Panc1 (cell line): Measurements from ENCODE around the gene KCNH1. TPM values are rescaled to one million over a fixed set of nuclear protein-coding genes. Genes with fewer than 3 reads are reported as not detected.

ENCODE experiments used
- ATAC-seq: fragments of 200-7000 bp; cut with Tn5 transposase; 2 replicates; pipeline ENCODE4 v1.9.1; 2020; ENCODE audit warnings: mild to moderate bottlenecking, moderate library complexity
- BruUV-seq: library from RNA; stranded (reverse); fragments of 400-500 nt; replicated peaks from 2 replicates; lab custom pipeline; 2021; lab: Mats Ljungman, UMichigan
- CTCF ChIA-PET: fragments of 300-600 bp; sonication (Branson Sonifier 250); formaldehyde crosslinking; loops from one replicate; lab custom pipeline; 2022; ENCODE audit warnings: antibody characterized with exemption; lab: Charles Lee
- POLR2A ChIA-PET: fragments of 300-600 bp; sonication (Branson Sonifier 250); formaldehyde crosslinking; loops from one replicate; lab custom pipeline; 2022; ENCODE audit warnings: antibody characterized with exemption; lab: Charles Lee
- DNase-seq: peaks from one replicate; pipeline ENCODE4 v3.0.0-alpha.2; 2010; ENCODE audit warnings: low read depth, low spot score
- H3K27ac ChIP-seq: 2 replicates; pipeline ENCODE4 v1.5.1; 2011; ENCODE audit warnings: mild to moderate bottlenecking, low read length, inconsistent platforms
- H3K27me3 ChIP-seq: fragments of 200-500 bp; sonication (Bioruptor generic); 2 replicates; pipeline ENCODE4 v1.6.0; 2014; ENCODE audit warnings: low read length, inconsistent platforms; ENCODE audit not compliant: control insufficient read depth, insufficient read depth
- H3K36me3 ChIP-seq: fragments of 200-500 bp; sonication (Bioruptor generic); 2 replicates; pipeline ENCODE4 v1.5.1; 2014; ENCODE audit warnings: inconsistent platforms, mild to moderate bottlenecking, low read length, moderate library complexity; ENCODE audit not compliant: control insufficient read depth, insufficient read depth
- H3K4me1 ChIP-seq: 2 replicates; pipeline ENCODE4 v1.5.1; 2011; ENCODE audit warnings: inconsistent platforms, mild to moderate bottlenecking, low read length, moderate library complexity; ENCODE audit not compliant: control insufficient read depth, insufficient read depth
- H3K4me3 ChIP-seq, 2 experiments: 2 replicates each; pipeline ENCODE4 v1.5.1; 2011 to 2012; ENCODE audit warnings: low read depth in 2 of 2, low read length in 2 of 2, mild to moderate bottlenecking in 2 of 2, inconsistent platforms in 1 of 2, moderate library complexity in 1 of 2
- H3K9me3 ChIP-seq: fragments of 200-500 bp; sonication (Bioruptor generic); 2 replicates; pipeline ENCODE4 v1.5.1; 2014; ENCODE audit warnings: low read depth, mild to moderate bottlenecking, inconsistent platforms, low read length, moderate library complexity; ENCODE audit not compliant: control insufficient read depth, insufficient read depth
- POLR2AphosphoS5 ChIP-seq: IDR thresholded peaks from 2 replicates; pipeline ENCODE4 v1.6.1; 2012; ENCODE audit warnings: mild to moderate bottlenecking, low read depth, low read length, moderate library complexity
- SIN3A ChIP-seq: IDR thresholded peaks from 2 replicates; pipeline ENCODE4 v1.6.1; 2012; ENCODE audit warnings: low read depth, mild to moderate bottlenecking, low read length, moderate library complexity, borderline replicate concordance; ENCODE audit not compliant: insufficient read depth
- TCF7L2 ChIP-seq: IDR thresholded peaks from 2 replicates; pipeline ENCODE4 v1.6.1; 2011; ENCODE audit warnings: mild to moderate bottlenecking, low read depth, low read length, inconsistent platforms
- in situ Hi-C: cut with HindIII; loops from 2 replicates; pipeline ENCODE4 v1.10.0; 2016; ENCODE audit warnings: low sequenced_read_pairs, low pct_unique_long_range_greater_than_20kb
- intact Hi-C: fragments of 100-400 bp; cut with micrococcal nuclease; formaldehyde crosslinking; loops from one replicate; pipeline ENCODE4 v1.10.0; 2022; ENCODE audit not compliant: unreplicated experiment
- total RNA-seq: library from RNA; stranded (reverse); gene quantifications from one replicate; pipeline ENCODE4 v1.2.1, GENCODE V29; 2021; ENCODE audit not compliant: unreplicated experiment
- TF ChIP-seq, protein P1 (sequence below), 2 experiments: IDR thresholded peaks; 2 replicates each; pipeline ENCODE4 v1.6.1; 2011 to 2012; ENCODE audit warnings: low read depth in 2 of 2, control low read depth in 1 of 2, low read length in 1 of 2, mild to moderate bottlenecking in 1 of 2, moderate library complexity in 1 of 2; ENCODE audit not compliant: insufficient read depth in 1 of 2
- TF ChIP-seq, protein P2 (sequence below): fragments of 450-650 bp; IDR thresholded peaks from 2 replicates; pipeline ENCODE4 v1.5.1; 2017; ENCODE audit warnings: mild to moderate bottlenecking

The KCNH1 gene
- total RNA-seq, 1 experiment from 2014 or later = not detected

DNA sequence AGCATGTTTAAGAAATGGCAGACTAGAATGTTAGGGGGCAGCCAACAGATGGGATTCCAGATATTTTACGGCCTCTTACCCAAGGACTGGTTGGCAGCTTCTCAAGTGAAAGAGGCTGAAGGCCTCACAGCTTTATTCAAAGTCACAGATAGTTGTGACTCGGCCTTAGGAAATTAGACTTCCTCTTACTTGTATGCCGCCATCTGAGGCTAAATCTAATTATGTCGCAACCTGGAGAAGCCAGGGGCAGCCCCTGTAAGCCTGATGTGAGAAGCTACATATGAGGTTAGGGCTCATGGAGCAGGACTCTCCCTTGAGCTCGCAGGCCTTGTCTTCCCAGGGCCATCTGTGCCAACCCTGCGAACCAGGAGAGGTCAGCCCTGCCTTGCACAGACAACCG is 452.8 kb downstream of the KCNH1 start:
- BruUV-seq = no TSS peak
- POLR2A ChIA-PET = no interaction called here

DNA sequence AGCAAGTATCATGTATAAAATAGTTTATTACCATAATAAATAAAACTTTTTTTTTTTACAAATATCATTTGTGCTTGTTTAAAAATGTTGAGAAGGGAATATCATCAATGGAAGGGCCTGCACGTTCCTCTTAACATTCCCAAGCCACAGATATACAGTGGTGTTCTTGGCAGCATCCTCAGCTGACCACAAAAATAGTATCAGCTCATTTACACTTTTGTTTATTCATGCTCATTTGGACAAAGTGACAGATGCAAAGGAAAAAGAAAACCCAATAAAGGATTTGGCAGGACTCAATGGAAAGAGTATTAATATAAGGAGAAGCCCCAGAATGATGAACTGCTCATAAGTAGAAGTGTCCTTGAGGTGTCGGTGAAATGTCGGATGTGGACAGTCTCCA is 455.6 kb downstream of the KCNH1 start:
- H3K27ac ChIP-seq = no peak overlapping the region
- H3K36me3 ChIP-seq = no peaks in the 10 kb centered on the region
- ChIA-PET CTCF (no interaction called here), POLR2A (no interaction called here)
- no TSS peak for BruUV-seq
- no peaks in the 10 kb centered on the region for H3K4me1 ChIP-seq
- no peak for DNase-seq
- in situ Hi-C loops = no loop called here
- H3K27me3 ChIP-seq = no peaks in the 10 kb centered on the region
- TF ChIP-seq TCF7L2 (no peak), POLR2AphosphoS5 (no peak), SIN3A (no peak)
- TF ChIP-seq, protein P1, sequence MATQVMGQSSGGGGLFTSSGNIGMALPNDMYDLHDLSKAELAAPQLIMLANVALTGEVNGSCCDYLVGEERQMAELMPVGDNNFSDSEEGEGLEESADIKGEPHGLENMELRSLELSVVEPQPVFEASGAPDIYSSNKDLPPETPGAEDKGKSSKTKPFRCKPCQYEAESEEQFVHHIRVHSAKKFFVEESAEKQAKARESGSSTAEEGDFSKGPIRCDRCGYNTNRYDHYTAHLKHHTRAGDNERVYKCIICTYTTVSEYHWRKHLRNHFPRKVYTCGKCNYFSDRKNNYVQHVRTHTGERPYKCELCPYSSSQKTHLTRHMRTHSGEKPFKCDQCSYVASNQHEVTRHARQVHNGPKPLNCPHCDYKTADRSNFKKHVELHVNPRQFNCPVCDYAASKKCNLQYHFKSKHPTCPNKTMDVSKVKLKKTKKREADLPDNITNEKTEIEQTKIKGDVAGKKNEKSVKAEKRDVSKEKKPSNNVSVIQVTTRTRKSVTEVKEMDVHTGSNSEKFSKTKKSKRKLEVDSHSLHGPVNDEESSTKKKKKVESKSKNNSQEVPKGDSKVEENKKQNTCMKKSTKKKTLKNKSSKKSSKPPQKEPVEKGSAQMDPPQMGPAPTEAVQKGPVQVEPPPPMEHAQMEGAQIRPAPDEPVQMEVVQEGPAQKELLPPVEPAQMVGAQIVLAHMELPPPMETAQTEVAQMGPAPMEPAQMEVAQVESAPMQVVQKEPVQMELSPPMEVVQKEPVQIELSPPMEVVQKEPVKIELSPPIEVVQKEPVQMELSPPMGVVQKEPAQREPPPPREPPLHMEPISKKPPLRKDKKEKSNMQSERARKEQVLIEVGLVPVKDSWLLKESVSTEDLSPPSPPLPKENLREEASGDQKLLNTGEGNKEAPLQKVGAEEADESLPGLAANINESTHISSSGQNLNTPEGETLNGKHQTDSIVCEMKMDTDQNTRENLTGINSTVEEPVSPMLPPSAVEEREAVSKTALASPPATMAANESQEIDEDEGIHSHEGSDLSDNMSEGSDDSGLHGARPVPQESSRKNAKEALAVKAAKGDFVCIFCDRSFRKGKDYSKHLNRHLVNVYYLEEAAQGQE (IDR thresholded peaks at IDR 0.05; ENCODE audit: insufficient read depth in 1 of 2, low read depth in 2 of 2, low read length in 1 of 2) = no peak
- TF ChIP-seq, protein P2, sequence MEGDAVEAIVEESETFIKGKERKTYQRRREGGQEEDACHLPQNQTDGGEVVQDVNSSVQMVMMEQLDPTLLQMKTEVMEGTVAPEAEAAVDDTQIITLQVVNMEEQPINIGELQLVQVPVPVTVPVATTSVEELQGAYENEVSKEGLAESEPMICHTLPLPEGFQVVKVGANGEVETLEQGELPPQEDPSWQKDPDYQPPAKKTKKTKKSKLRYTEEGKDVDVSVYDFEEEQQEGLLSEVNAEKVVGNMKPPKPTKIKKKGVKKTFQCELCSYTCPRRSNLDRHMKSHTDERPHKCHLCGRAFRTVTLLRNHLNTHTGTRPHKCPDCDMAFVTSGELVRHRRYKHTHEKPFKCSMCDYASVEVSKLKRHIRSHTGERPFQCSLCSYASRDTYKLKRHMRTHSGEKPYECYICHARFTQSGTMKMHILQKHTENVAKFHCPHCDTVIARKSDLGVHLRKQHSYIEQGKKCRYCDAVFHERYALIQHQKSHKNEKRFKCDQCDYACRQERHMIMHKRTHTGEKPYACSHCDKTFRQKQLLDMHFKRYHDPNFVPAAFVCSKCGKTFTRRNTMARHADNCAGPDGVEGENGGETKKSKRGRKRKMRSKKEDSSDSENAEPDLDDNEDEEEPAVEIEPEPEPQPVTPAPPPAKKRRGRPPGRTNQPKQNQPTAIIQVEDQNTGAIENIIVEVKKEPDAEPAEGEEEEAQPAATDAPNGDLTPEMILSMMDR = no peak
- ATAC-seq = no peak
- H3K4me3 ChIP-seq = no peak overlapping the region
- intact Hi-C loops = no loop called here
- H3K9me3 ChIP-seq = no peaks in the 10 kb centered on the region

More for the DNA sequence above, 452.8 kb downstream of the KCNH1 start:
- no peaks in the 10 kb centered on the region for H3K36me3 ChIP-seq
- H3K27ac ChIP-seq = no peak overlapping the region
- H3K27me3 ChIP-seq = no peaks in the 10 kb centered on the region
- H3K4me3 ChIP-seq = no peak overlapping the region
- no peak for ATAC-seq
- H3K9me3 ChIP-seq = no peaks in the 10 kb centered on the region
- no peak for DNase-seq
- in situ Hi-C loops (no loop called here), intact Hi-C loops (no loop called here)
- TF ChIP-seq, protein P2 = no peak
- no peak for TF ChIP-seq POLR2AphosphoS5
- TF ChIP-seq, protein P1 (IDR thresholded peaks at IDR 0.05; ENCODE audit: insufficient read depth in 1 of 2, low read depth in 2 of 2, low read length in 1 of 2) = no peak
- no peak for TF ChIP-seq SIN3A
- TF ChIP-seq TCF7L2 = no peak
- CTCF ChIA-PET = no interaction called here
- H3K4me1 ChIP-seq = no peaks in the 10 kb centered on the region
